Endothelial cell of umbilical vein (primary cell): ENCODE measurements around the gene RNF112. TPM values are rescaled to one million over a fixed set of nuclear protein-coding genes. Genes with fewer than 3 reads are reported as not detected.

Experiments
- BruUV-seq: library from RNA; stranded (reverse); fragments of 400-500 nt; replicated peaks from 2 replicates; lab custom pipeline; 2021; lab: Mats Ljungman, UMichigan
- CTCF ChIA-PET: fragments of 300-600, 350-600 bp; sonication (Branson Sonifier 250); formaldehyde crosslinking; loops from one replicate; lab custom pipeline; 2021; ENCODE audit warnings: antibody characterized with exemption, inconsistent platforms; lab: Charles Lee
- POLR2A ChIA-PET: fragments of 300-600, 350-600 bp; sonication (Branson Sonifier 250); formaldehyde crosslinking; loops from one replicate; lab custom pipeline; 2021; ENCODE audit warnings: antibody characterized with exemption, inconsistent platforms; lab: Charles Lee
- DNase-seq: peaks from one replicate; pipeline ENCODE4 v3.0.0-alpha.2; 2011; ENCODE audit warnings: low read depth, low spot score
- FAIRE-seq: peaks from 2 replicates; lab custom pipeline; 2011; peaks lifted over from hg19 to GRCh38; lab: Jason Lieb, UNC
- H2AFZ ChIP-seq: 2 replicates; pipeline ENCODE4 v1.6.0; 2012; ENCODE audit warnings: low read depth, low read length, control low read depth, inconsistent platforms
- H3K27ac ChIP-seq: 2 replicates; pipeline ENCODE4 v1.5.1; 2011; ENCODE audit warnings: low read depth, mild to moderate bottlenecking, control low read depth, low read length, moderate library complexity; ENCODE audit not compliant: insufficient read depth
- H3K27me3 ChIP-seq, 2 experiments: 2 replicates each; pipeline versions ENCODE4 v1.6.0 to v1.6.1; 2011; ENCODE audit warnings: low read length in 2 of 2, mixed read lengths in 1 of 2; ENCODE audit not compliant: control insufficient read depth in 2 of 2, insufficient read depth in 2 of 2
- H3K36me3 ChIP-seq, 2 experiments: 2 replicates in 1 of 2; 3 replicates in 1 of 2; pipeline ENCODE4 v1.5.1; 2011; ENCODE audit warnings: low read length in 2 of 2, mild to moderate bottlenecking in 1 of 2, moderate library complexity in 1 of 2; ENCODE audit not compliant: control insufficient read depth in 2 of 2, insufficient read depth in 2 of 2; ENCODE audit errors: extremely low read depth in 1 of 2
- H3K4me1 ChIP-seq: 3 replicates; pipeline ENCODE4 v1.5.1; 2011; ENCODE audit warnings: mild to moderate bottlenecking, low read length; ENCODE audit not compliant: control insufficient read depth, insufficient read depth; ENCODE audit errors: extremely low read depth
- H3K4me2 ChIP-seq: 2 replicates; pipeline ENCODE4 v1.6.1; 2011; ENCODE audit warnings: low read length, control low read depth, mixed read lengths; ENCODE audit not compliant: insufficient read depth
- H3K4me3 ChIP-seq, 3 experiments: fragments of 200-600 bp in 1 of 3; sonication (generic), shearing (Covaris generic) in 1 of 3; replicated peaks in 1 of 3; 2 replicates each; pipeline ENCODE4 v1.5.1; 2011 to 2016; ENCODE audit warnings: control low read depth in 3 of 3, low read length in 3 of 3, mild to moderate bottlenecking in 2 of 3, inconsistent platforms in 1 of 3, low read depth in 1 of 3, moderate library complexity in 1 of 3; ENCODE audit not compliant: insufficient read depth in 1 of 3
- H3K79me2 ChIP-seq: 2 replicates; pipeline ENCODE4 v1.6.0; 2012; ENCODE audit warnings: low read length, inconsistent platforms; ENCODE audit not compliant: control insufficient read depth, insufficient read depth
- H3K9ac ChIP-seq: replicated peaks from 2 replicates; pipeline ENCODE3; 2011; ENCODE audit warnings: low read length, control low read depth; ENCODE audit not compliant: insufficient read depth; ENCODE audit errors: extremely low read depth
- H3K9me1 ChIP-seq: replicated peaks from 3 replicates; pipeline ENCODE4 v1.6.0; 2011; ENCODE audit warnings: mild to moderate bottlenecking, low read length; ENCODE audit not compliant: control insufficient read depth, insufficient read depth; ENCODE audit errors: extremely low read depth
- H3K9me3 ChIP-seq: replicated peaks from 2 replicates; pipeline ENCODE4 v1.5.1; 2012; ENCODE audit warnings: low read length, inconsistent platforms; ENCODE audit not compliant: control insufficient read depth, insufficient read depth
- H4K20me1 ChIP-seq: replicated peaks from 2 replicates; pipeline ENCODE3; 2011; ENCODE audit warnings: mild to moderate bottlenecking, low read length; ENCODE audit not compliant: control insufficient read depth, insufficient read depth; ENCODE audit errors: extremely low read depth
- CTCF ChIP-seq, 2 donors: IDR thresholded peaks; 1 replicate in 1 of 2; 2 replicates in 1 of 2; pipeline ENCODE4 v1.5.1; 2011; ENCODE audit warnings: low read length in 2 of 2, mild to moderate bottlenecking in 2 of 2, moderate library complexity in 2 of 2, control low read depth in 1 of 2, inconsistent platforms in 1 of 2, low read depth in 1 of 2; ENCODE audit not compliant: insufficient read depth in 1 of 2; ENCODE audit errors: extremely low read depth in 1 of 2
- EZH2 ChIP-seq: IDR thresholded peaks from 2 replicates; pipeline ENCODE4 v1.6.1; 2012; ENCODE audit warnings: borderline replicate concordance, low read depth, mild to moderate bottlenecking, moderate library complexity, low read length, inconsistent platforms; ENCODE audit not compliant: severe bottlenecking
- FOS ChIP-seq: IDR thresholded peaks from 2 replicates; pipeline ENCODE4 v1.6.1; 2011; ENCODE audit warnings: mild to moderate bottlenecking, low read length, moderate library complexity, borderline replicate concordance; ENCODE audit not compliant: insufficient read depth
- GATA2 ChIP-seq: IDR thresholded peaks from 2 replicates; pipeline ENCODE4 v1.7.0; 2011; ENCODE audit warnings: low read depth, mild to moderate bottlenecking, moderate library complexity, mixed read lengths, low read length; ENCODE audit not compliant: insufficient read length, insufficient read depth
- JUN ChIP-seq: IDR thresholded peaks from 2 replicates; pipeline ENCODE4 v1.6.1; 2011; ENCODE audit warnings: borderline replicate concordance, low read depth; ENCODE audit not compliant: insufficient read length, insufficient read depth
- MAX ChIP-seq: IDR thresholded peaks from 2 replicates; pipeline ENCODE4 v1.6.1; 2011; ENCODE audit not compliant: insufficient read depth, insufficient read length
- MYC ChIP-seq: IDR thresholded peaks from one replicate; pipeline ENCODE4 v1.6.1; 2011; ENCODE audit warnings: mild to moderate bottlenecking, low read depth, low read length
- POLR2A ChIP-seq: IDR thresholded peaks from 2 replicates; pipeline ENCODE4 v1.6.1; 2012; ENCODE audit warnings: low read depth, mild to moderate bottlenecking, control low read depth, low read length
- POLR2AphosphoS5 ChIP-seq: IDR thresholded peaks from 2 replicates; pipeline ENCODE4 v1.6.1; 2012; ENCODE audit warnings: low read depth, mild to moderate bottlenecking, control low read depth, low read length, moderate library complexity; ENCODE audit not compliant: insufficient read depth
- dilution Hi-C: fragments of 300-500 bp; cut with MboI; formaldehyde crosslinking; loops from one replicate; pipeline ENCODE4 v1.15.0; 2019; ENCODE audit warnings: low sequenced_read_pairs; ENCODE audit not compliant: extremely low pct_ligation_motif_present
- intact Hi-C: fragments of 100-400 bp; cut with micrococcal nuclease; formaldehyde crosslinking; loops from one replicate; pipeline ENCODE4 v1.10.0; 2022
- polyA plus RNA-seq, 4 experiments: library from polyadenylated mRNA; depleted of rRNA in 3 of 4; stranded (reverse) in 3 of 4; unstranded in 1 of 4; fragments of >200 nt; gene quantifications; 2 replicates each; pipeline versions ENCODE4 v1.2.1 to v1.2.3, GENCODE V29; 2011 to 2012; ENCODE audit warnings: missing spikeins in 1 of 4
- total RNA-seq: library from RNA; stranded (reverse); gene quantifications from 2 replicates; pipeline ENCODE4 v1.2.3, GENCODE V29; 2021

RNF112 gene
- total and polyA plus RNA-seq, 2 donors (not counting 3 experiments of a cell fraction or from before 2014, with no cell fraction given): 0.06 to 0.11 TPM

- Histone ChIP-seq H3K4me2 (no peak overlapping the region), H3K9me3 (no peaks in the 10 kb centered on the region), H3K4me3 (no peak overlapping the region), H3K36me3 (no peaks in the 10 kb centered on the region), H3K27me3 (peaks cover 4 to 7% of the 10 kb centered on the region in 2 experiments), H3K4me1 (no peaks in the 10 kb centered on the region), H3K79me2 (no peaks in the 10 kb centered on the region), H3K9ac (no peak overlapping the region), H2AFZ (no peak overlapping the region), H3K27ac (no peak overlapping the region), H3K9me1 (no peaks in the 10 kb centered on the region), H4K20me1 (no peaks in the 10 kb centered on the region)
- intact Hi-C loops: no loop called here
- FAIRE-seq (no peak), DNase-seq (no peak)
- ChIA-PET CTCF (interaction anchor here (1.1 kb wide), 1 partner anchor 40 kb away, joined by 3 read pairs; no protein-coding TSS in a partner anchor), POLR2A (no interaction called here)
- TF ChIP-seq FOS (no peak), CTCF (IDR thresholded peaks at IDR 0.05; ENCODE audit: extremely low read depth in 1 of 2, insufficient read depth in 1 of 2, low read depth in 1 of 2, low read length in 2 of 2) (no peak), POLR2AphosphoS5 (no peak), MYC (no peak), MAX (no peak), POLR2A (no peak), JUN (no peak), GATA2 (no peak), EZH2 (no peak)
- BruUV-seq: no TSS peak
- dilution Hi-C loops: no loop called here
Measured at GRCh38 chr17:19407601-19408345, 3.3 kb upstream of the RNF112 start.
